IMR-90 (cell line): ENCODE measurements around the gene TPSB2. TPM values are rescaled to one million over a fixed set of nuclear protein-coding genes. Genes with fewer than 3 reads are reported as not detected.
"Not testable (repeated sequence)": the region's sequence is repeated elsewhere in the genome, so short reads cannot be mapped to it uniquely, and the experiment has no call there.

Experiments used
- ATAC-seq: fragments of 200-7000 bp; cut with Tn5 transposase; 2 replicates; pipeline ENCODE4 v1.9.1; 2020; ENCODE audit warnings: low read depth, mild to moderate bottlenecking, moderate library complexity
- BruUV-seq: library from RNA; stranded (reverse); fragments of 400-500 nt; replicated peaks from 2 replicates; lab custom pipeline; 2021; lab: Mats Ljungman, UMichigan
- CTCF ChIA-PET: fragments of 300-600 bp; formaldehyde crosslinking; extraction: SDS; loops from one replicate; lab custom pipeline; 2021; ENCODE audit warnings: antibody characterized with exemption; lab: Yijun Ruan, JAX
- POLR2A ChIA-PET: fragments of 300-600 bp; sonication (Branson Sonifier 250); formaldehyde crosslinking; loops from one replicate; lab custom pipeline; 2022; ENCODE audit warnings: antibody characterized with exemption; ENCODE audit not compliant: unreplicated experiment; lab: Charles Lee
- DNase-seq: peaks from one replicate; pipeline ENCODE4 v3.0.0; 2013
- H2AFZ ChIP-seq: replicated peaks from 2 replicates; pipeline ENCODE3; 2013; ENCODE audit warnings: low read length, mild to moderate bottlenecking; ENCODE audit not compliant: poor library complexity
- H2AK5ac ChIP-seq: 2 replicates; pipeline ENCODE4 v1.6.1; 2013; ENCODE audit warnings: low read depth, low read length, inconsistent platforms
- H2AK9ac ChIP-seq: replicated peaks from 2 replicates; pipeline ENCODE3; 2013; ENCODE audit warnings: mild to moderate bottlenecking, low read depth, low read length, moderate library complexity; ENCODE audit not compliant: poor library complexity
- H2BK120ac ChIP-seq: 2 replicates; pipeline ENCODE4 v1.6.1; 2013; ENCODE audit warnings: low read depth, low read length, inconsistent platforms
- H2BK15ac ChIP-seq: 3 replicates; pipeline ENCODE4 v1.6.1; 2013; ENCODE audit warnings: low read depth, low read length, inconsistent platforms
- H2BK20ac ChIP-seq: 2 replicates; pipeline ENCODE4 v1.6.1; 2013; ENCODE audit warnings: low read depth, mild to moderate bottlenecking, inconsistent platforms, low read length, moderate library complexity
- H2BK5ac ChIP-seq: 2 replicates; pipeline ENCODE4 v1.6.1; 2013; ENCODE audit warnings: mild to moderate bottlenecking, low read depth, low read length, inconsistent platforms; ENCODE audit not compliant: poor library complexity, severe bottlenecking
- H3K14ac ChIP-seq: replicated peaks from 2 replicates; pipeline ENCODE4 v1.6.1; 2013; ENCODE audit warnings: low read depth, low read length, inconsistent platforms
- H3K18ac ChIP-seq: 2 replicates; pipeline ENCODE4 v1.6.1; 2013; ENCODE audit warnings: low read depth, low read length, control low read depth
- H3K23ac ChIP-seq: 2 replicates; pipeline ENCODE4 v1.6.1; 2013; ENCODE audit warnings: low read depth, low read length, inconsistent platforms
- H3K27ac ChIP-seq: 2 replicates; pipeline ENCODE4 v1.5.1; 2013; ENCODE audit warnings: mild to moderate bottlenecking, control low read depth, low read length; ENCODE audit not compliant: insufficient read depth
- H3K27me3 ChIP-seq: 2 replicates; pipeline ENCODE4 v1.6.1; 2013; ENCODE audit warnings: low read length; ENCODE audit not compliant: control insufficient read depth, insufficient read depth
- H3K36me3 ChIP-seq: 2 replicates; pipeline ENCODE4 v1.6.1; 2013; ENCODE audit warnings: low read length, mixed read lengths; ENCODE audit not compliant: control insufficient read depth, insufficient read depth
- H3K4ac ChIP-seq: 2 replicates; pipeline ENCODE4 v1.6.1; 2013; ENCODE audit warnings: low read depth, low read length, inconsistent platforms
- H3K4me1 ChIP-seq: 2 replicates; pipeline ENCODE4 v1.6.1; 2013; ENCODE audit warnings: low read length, mixed read lengths; ENCODE audit not compliant: control insufficient read depth, insufficient read depth
- H3K4me2 ChIP-seq: 2 replicates; pipeline ENCODE4 v1.6.1; 2013; ENCODE audit warnings: low read depth, mild to moderate bottlenecking, control low read depth, low read length, moderate library complexity
- H3K4me3 ChIP-seq: 2 replicates; pipeline ENCODE4 v1.5.1; 2013; ENCODE audit warnings: low read depth, mild to moderate bottlenecking, control low read depth, low read length, moderate library complexity; ENCODE audit not compliant: insufficient read depth
- H3K56ac ChIP-seq: 2 replicates; pipeline ENCODE4 v1.6.1; 2013; ENCODE audit warnings: low read length, inconsistent platforms; ENCODE audit not compliant: insufficient read depth; ENCODE audit errors: extremely low read depth
- H3K79me1 ChIP-seq, 2 experiments: 2 replicates each; pipeline ENCODE4 v1.6.1; 2013; ENCODE audit warnings: low read length in 2 of 2, inconsistent platforms in 1 of 2, low read depth in 1 of 2
- H3K9ac ChIP-seq: 2 replicates; pipeline ENCODE4 v1.6.1; 2013; ENCODE audit warnings: low read depth, low read length, control low read depth
- H3K9me1 ChIP-seq: 2 replicates; pipeline ENCODE4 v1.6.1; 2013; ENCODE audit warnings: low read length, inconsistent platforms; ENCODE audit not compliant: insufficient read depth
- H3K9me3 ChIP-seq: 2 replicates; pipeline ENCODE4 v1.6.1; 2013; ENCODE audit warnings: low read length; ENCODE audit not compliant: control insufficient read depth, insufficient read depth
- H4K20me1 ChIP-seq: 2 replicates; pipeline ENCODE4 v1.6.1; 2013; ENCODE audit warnings: low read length, inconsistent platforms; ENCODE audit not compliant: insufficient read depth
- H4K5ac ChIP-seq: 2 replicates; pipeline ENCODE4 v1.6.1; 2013; ENCODE audit warnings: mild to moderate bottlenecking, low read depth, low read length, control low read depth
- H4K8ac ChIP-seq, 2 experiments: 2 replicates each; pipeline ENCODE4 v1.6.1; 2013; ENCODE audit warnings: low read depth in 2 of 2, low read length in 2 of 2, control low read depth in 1 of 2, inconsistent platforms in 1 of 2
- H4K91ac ChIP-seq: 2 replicates; pipeline ENCODE4 v1.6.1; 2013; ENCODE audit warnings: low read depth, low read length, inconsistent platforms; ENCODE audit not compliant: insufficient read depth
- WGBS, 2 experiments: methylation state at CpG; one replicate each; pipeline versions ENCODE4 v1.1.5 to v1.1.7; 2013; ENCODE audit warnings: missing lambda C conversion rate in 2 of 2; ENCODE audit not compliant: insufficient read length in 1 of 2; ENCODE audit errors: extremely low coverage in 2 of 2; 5-methylcytosine and 5-hydroxymethylcytosine counted together
- dilution Hi-C: fragments of 300-500 bp; cut with HindIII; formaldehyde crosslinking; loops from one replicate; pipeline ENCODE4 v1.14.3; 2018; ENCODE audit warnings: low sequenced_read_pairs; ENCODE audit not compliant: unreplicated experiment
- in situ Hi-C: fragments of 300-500 bp; cut with MboI; formaldehyde crosslinking; loops from 3 replicates; pipeline ENCODE4 v1.14.3; 2019; ENCODE audit warnings: low sequenced_read_pairs, inconsistent platforms, mixed read lengths
- intact Hi-C: fragments of 100-400 bp; cut with micrococcal nuclease; formaldehyde crosslinking; loops from 2 replicates; pipeline ENCODE4 v1.10.0; 2022
- polyA plus RNA-seq, 3 experiments: library from polyadenylated mRNA; depleted of rRNA; stranded (reverse); fragments of >200 nt; gene quantifications; 2 replicates each; pipeline ENCODE4 v1.2.3, GENCODE V29; 2012; ENCODE audit warnings: low replicate concordance in 1 of 3
- total RNA-seq: library from RNA; depleted of rRNA; stranded (reverse); fragments of >200 nt; gene quantifications from 2 replicates; pipeline ENCODE4 v1.2.3, GENCODE V29; 2012

The TPSB2 gene
- total and polyA plus RNA-seq, 2 of the 4 experiments (the other 2 are of a cell fraction): not detected

DNA sequence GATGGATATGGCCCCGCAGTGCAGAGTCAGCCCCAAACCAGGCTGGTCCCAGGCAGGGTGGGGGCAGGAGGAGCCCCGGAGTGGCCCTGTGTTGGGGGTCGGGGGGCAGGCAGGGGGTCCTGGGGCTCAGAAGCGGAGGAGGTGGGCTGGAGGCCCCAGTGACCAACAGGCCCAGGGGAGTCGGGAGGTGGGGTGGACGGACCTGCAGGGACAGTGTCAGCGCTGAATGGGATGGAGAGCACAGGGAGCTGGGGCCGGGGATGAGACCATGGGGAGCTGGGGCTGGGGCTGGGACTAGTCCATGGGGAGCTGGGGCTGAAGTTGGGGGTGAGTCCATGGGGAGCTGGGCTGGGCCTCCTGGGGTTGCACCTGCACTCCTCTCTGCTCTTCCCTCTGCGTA lies 9.6 kb upstream of the TPSB2 start:
- H2BK5ac ChIP-seq, H2BK15ac ChIP-seq, H3K4me3 ChIP-seq, H2AK9ac ChIP-seq, H2BK20ac ChIP-seq, BruUV-seq, H3K4me1 ChIP-seq, H3K4ac ChIP-seq, H2BK120ac ChIP-seq, H4K91ac ChIP-seq, H4K5ac ChIP-seq, H2AK5ac ChIP-seq, H2AFZ ChIP-seq, DNase-seq, H3K4me2 ChIP-seq, H3K56ac ChIP-seq, H4K8ac ChIP-seq, H3K9ac ChIP-seq, in situ Hi-C loops, H3K9me1 ChIP-seq, ATAC-seq, H3K36me3 ChIP-seq, POLR2A ChIA-PET, intact Hi-C loops, H3K18ac ChIP-seq, H4K20me1 ChIP-seq, H3K9me3 ChIP-seq, H3K27ac ChIP-seq, H3K23ac ChIP-seq, H3K79me1 ChIP-seq, dilution Hi-C loops, CTCF ChIA-PET, H3K14ac ChIP-seq, H3K27me3 ChIP-seq: not testable (repeated sequence)
- WGBS, 2 experiments: 70% methylated on average over 2 of the region's 9 CpGs; no CpG with 5 or more reads in 1 of the 2 experiments

DNA sequence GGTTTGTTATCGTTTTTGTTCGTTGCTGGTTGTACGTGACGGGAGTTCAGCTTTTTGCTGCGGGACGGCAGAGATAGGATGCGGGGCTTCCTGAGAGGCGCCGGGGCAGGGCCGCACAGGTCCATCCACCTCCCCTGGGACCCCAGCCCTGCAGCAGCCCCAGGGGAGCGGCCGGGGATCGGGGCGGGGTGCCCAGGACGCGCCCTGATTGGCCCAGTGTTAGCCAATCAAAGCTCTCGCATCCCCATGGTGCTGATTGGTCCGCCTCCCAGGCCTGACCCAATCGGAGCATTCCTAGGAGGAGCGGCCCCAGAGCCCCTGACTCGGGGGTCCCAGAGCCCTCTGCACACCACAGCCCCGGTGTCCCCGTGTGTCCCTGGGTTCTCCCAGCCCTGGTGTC lies 8.9 kb upstream of the TPSB2 start:
- H3K4me2 ChIP-seq, H4K20me1 ChIP-seq, in situ Hi-C loops, H2BK120ac ChIP-seq, H3K4me3 ChIP-seq, H2AK5ac ChIP-seq, H2BK5ac ChIP-seq, H3K56ac ChIP-seq, H3K18ac ChIP-seq, H3K9ac ChIP-seq, H3K14ac ChIP-seq, H4K5ac ChIP-seq, intact Hi-C loops, DNase-seq, dilution Hi-C loops, ATAC-seq, H4K91ac ChIP-seq, H3K79me1 ChIP-seq, H3K27ac ChIP-seq, H3K27me3 ChIP-seq, H3K4ac ChIP-seq, BruUV-seq, H2AFZ ChIP-seq, H4K8ac ChIP-seq, H3K23ac ChIP-seq, H2BK15ac ChIP-seq, H3K9me3 ChIP-seq, H2BK20ac ChIP-seq, H3K9me1 ChIP-seq, H2AK9ac ChIP-seq, H3K4me1 ChIP-seq, CTCF ChIA-PET, H3K36me3 ChIP-seq, POLR2A ChIA-PET: not testable (repeated sequence)
- WGBS, 2 experiments: 40% methylated on average over 1 of the region's 23 CpGs; no CpG with 5 or more reads in 1 of the 2 experiments
